Measurements from ENCODE around the gene RAD23A.

Gene RAD23A

DNA sequence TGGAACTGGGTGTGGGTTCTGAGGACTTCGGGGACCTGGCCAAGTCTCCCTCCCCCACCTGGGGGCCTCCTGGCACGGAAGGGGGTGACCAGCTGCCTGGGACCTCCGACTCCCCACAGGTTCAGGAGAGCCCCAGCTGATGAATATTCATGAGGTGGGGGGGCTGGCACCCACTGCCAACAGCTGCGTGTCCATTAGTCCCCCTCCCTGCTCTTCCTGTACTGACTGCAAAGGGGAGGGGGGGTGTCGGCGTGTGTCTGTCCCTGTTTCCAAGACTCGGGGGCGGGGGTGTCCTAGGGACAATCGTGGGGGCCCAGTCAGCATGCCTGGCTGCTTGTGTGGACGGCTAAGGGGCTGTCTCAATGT, 39.0 kb downstream of the RAD23A start:
- no peak for DNase-seq (ENCODE audit: low read depth)

DNA sequence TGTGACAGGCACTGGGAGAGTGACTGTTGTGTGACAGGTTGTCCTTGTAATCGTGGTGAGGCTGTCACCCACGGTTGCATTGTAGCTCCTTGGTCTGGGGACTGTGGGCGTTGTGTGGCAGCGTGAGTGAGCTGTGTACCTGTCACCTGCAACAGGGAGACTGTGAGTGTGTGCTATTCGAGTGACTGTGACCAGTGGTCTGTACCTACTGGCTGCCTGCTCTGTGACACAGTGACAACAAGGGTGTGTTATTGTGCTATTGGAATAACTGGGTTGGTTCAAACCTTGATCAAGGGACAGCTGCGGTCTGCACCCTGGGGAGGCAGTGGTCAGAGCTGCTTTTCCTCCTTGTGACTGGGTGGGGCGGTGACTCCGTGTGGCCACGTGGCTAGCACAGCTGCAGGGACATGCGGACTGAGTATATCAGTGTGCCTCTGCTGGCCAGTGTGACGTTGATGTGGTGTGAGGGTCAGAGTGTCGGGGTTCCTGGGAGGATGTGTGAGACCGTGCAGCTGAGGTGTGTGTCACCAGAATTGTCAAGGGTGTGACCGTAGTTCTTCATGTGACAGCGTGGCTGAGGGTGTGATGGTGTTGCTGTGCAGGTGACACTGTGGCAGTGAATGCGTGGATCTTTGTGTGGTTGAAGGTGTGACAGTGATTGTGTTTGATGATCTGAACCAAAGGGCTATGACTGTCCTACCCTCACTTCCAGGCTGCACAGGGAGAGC, 39.6 kb downstream of the RAD23A start:
- DNase-seq (ENCODE audit: low read depth) = peak; percentile 74

DNA sequence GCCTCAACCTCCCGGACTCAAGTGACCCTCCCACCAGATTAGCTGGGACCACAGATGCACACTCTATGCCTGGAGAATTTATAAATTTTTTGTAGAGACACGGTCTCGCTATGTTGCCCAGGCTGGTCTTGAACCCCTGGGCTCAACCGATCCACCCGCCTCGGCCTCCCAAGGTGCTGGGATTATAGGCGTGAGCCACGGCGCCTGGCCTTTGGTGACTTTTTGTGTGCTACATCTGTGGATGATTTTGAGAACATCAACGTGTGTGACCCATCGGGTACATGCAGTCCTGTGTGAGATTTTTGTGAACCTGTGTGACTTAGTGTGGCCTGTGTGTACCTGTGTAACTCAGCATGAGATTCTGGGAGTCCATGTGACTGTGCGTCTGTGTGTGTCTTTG, 41.1 kb downstream of the RAD23A start:
- DNase-seq (ENCODE audit: low read depth) = no peak

DNA sequence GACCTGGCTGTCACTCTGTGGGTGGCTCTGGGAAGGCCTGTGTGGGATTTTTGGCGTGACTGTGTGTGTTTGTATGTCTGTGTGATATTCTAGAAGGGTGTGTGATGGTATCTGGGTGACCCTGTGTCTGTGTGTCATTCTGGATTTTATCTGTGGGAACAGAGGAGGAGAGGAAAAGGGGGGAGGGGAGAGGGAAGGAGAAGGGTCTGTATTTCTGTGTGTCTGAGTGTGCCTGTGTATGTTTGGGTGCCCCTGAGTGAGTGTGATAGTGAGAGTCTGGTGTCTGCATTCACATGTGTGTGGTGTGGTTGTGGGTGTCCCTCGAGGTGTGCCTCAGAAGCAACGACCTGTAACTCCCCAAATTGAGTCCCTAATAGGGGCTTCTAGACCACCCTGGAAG, 41.5 kb downstream of the RAD23A start:
- DNase-seq (ENCODE audit: low read depth) = no peak

DNA sequence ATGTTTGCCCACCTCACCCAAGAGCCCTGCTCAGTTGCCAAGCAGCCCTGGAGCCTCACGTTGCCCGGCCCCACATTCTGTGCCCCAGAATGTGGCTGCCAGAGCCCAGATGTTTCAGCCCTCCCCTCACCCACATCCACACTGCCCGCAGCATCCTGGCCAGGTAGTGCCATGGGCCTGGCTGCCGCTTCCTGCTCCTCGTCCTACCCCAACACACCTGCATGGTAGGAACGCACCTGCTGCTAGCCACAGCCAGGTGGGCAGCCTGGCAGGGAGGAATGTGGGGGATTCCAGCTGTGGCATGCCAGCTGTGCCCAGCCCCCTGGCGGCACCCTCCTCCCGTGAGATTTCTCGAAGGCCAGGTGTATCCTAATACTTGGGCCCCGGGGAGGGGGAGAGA, 42.1 kb downstream of the RAD23A start:
- DNase-seq (ENCODE audit: low read depth) = no peak

DNA sequence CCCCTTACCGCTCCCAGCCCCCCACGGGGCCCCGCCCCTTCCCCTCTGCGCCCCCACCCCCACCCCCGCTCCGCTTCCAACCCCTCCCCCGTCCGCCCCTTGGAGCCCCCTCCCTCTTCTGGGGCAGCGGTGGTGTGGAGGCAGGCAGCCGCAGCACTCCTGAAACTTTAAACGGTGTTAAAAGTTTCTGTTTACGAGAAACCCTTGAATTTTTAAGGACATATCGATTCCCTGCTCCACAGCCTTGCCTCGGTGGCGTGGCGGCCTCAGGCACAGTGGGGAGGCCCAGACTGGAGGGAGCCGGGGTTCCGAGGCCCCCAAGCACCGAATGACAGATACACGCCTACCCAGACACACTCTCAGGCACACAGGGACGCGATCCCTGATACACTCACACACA, 44.8 kb downstream of the RAD23A start:
- DNase-seq (ENCODE audit: low read depth) = no peak

DNA sequence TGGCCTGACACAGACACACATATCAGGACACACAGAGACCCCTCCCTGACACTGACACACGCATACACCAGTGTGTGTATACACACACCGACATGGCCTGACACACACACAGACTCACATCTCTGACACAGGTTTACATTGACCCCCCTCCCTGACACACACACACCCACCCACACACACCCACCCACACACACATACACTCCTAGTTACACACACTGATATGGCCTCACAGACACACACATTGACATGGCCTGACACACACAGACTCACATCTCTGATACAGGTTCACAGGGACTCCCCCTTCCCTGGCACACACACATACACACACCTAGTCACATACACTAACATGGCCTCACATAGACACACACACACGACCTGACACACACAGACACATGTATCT, 45.2 kb downstream of the RAD23A start:
- no peak for DNase-seq (ENCODE audit: low read depth)

DNA sequence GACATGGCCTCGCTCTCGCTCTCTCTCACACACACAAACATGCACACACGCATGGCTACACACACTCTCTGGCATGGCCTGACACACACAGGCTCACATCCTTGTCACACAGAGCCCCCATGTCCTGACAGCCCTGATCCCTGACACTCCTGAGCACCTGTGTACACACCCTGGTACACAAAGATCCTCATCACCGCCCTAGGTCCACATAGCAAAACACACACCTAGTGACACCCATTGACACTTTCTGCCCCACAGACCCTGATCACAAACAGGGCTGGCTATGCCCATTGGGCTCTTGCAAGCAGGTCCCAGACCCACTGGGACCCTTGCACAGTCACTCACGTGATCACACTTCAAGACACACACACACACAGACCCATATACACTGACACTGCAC, 45.6 kb downstream of the RAD23A start:
- DNase-seq (ENCODE audit: low read depth) = no peak

DNA sequence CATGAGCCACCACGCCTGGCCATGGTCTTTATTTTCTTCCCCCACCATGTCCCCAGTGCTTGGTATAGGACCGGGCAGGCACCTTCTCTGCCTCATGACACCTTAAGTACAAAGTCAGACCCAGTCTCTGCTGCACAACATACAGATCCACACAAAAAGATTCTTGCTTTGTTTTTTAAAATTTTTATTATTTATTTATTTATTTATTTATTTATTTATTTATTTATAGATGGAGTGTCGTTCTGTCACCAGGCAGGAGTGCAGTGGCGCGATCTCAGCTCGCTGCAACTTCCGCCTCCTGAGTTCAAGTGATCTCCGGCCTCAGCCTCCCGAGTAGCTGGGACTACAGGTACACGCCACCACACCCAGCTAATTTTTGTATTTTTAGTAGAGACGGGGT, 47.1 kb downstream of the RAD23A start:
- no peak for DNase-seq (ENCODE audit: low read depth)

DNA sequence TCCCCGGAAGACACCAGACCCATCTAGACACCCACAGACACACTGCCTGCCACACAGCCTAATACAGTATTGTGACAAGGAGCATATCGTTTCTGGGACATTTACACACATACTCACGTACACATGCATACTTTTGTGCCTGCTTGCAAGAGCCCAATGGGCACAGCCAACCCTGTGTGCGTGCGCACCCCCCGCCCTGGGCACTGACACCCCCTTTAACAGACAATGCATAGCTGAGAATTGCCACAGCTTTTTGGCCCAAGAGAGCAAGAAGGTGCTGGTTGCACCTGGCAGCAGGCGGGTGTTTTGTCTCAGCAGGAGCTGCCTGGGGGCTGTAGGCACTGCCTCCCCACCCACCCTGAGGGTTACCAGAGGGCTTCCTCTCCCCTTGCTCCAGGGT, 47.9 kb downstream of the RAD23A start:
- no peak for DNase-seq (ENCODE audit: low read depth)

DNA sequence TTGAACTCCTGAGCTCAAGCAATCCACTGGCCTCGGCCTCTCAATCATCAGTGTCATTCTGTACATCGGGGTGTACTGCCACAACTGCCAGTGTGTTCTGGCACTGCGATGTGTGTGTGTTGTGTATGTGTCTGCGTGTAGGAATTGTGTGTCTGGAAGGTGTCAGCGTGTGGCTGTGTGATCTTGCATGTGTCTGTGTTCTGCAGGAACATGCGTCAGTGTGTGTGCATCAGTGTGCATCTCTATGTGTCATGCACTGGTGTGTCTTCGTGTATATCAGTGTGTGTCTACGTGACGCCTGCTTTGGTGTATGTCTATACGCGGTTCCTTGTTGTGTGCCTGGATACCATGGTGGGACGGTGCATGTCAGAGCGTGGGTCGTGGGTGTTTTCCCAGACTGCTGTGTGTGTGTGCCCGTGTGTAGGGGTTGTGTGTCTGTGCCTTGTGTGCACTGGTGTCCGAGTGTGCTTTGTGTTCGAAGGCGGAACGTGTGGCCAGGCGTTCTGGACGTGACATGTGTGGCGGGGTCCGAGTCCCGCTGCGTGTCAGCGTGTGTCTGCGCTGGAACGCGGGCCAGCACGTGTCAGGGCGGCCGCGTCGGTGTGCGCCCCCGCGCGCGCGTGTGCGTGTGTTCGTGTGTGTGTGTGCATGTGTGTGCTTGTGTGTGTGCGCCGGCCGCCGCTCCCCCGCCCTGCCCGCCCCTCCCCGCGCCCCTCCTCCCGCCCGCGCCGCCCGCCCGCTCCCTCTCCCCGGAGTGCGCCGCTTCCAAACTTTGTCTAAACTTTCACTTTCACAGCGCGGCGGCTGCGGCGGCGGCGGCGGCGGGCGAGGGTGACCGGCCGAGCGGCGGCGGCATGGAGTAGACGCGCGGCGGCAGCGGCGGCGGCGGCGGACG, 49.3 kb downstream of the RAD23A start, which contains the start of gene NFIX:
NFIX (plus strand) TSS at position 775 of the 895 bp plus-strand sequence. CDS start 363 bp downstream, outside the sequence.
- peak; percentile 72 for DNase-seq (ENCODE audit: low read depth)

DNA sequence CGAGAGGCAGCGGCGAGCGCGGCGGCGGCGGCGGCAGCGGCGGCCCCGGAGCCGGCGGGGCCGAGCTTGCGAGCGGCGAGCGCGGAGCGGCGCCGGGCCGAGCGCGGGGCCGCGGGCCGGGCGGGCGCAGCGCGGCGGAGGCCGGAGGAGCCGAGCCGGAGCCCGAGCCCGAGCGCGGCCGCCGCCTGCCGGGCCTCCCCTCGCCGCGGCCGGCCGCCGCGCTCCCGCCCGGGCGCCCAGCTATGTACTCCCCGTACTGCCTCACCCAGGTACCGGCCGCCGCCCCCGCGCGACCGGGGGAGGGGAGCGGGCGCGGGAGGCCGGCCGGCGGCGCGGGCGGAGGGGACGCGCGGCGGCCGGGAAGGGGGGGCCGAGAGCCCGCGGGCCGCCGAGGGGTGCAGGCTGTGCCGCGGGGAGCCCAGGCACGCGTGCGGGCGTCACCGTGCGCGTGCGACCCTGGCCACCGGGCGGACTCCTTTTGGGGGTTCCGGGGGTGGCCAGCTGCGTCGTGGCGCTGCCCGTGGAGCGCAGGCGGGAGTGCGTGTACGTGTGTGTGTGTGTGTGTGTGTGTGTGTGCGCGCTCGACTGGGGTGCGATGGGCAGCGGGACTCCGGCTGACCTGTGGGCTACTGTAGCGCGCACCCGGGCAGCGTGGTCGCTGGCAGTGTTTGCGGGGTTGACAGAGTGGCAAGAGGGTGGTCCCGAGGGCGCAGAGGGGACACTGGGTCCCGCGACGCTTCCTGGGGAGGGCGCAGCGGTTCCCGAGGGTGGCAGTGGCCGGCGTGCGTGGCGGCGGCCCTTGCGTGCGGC, 50.1 kb downstream of the RAD23A start:
- DNase-seq (ENCODE audit: low read depth) = peak; percentile 41

DNA sequence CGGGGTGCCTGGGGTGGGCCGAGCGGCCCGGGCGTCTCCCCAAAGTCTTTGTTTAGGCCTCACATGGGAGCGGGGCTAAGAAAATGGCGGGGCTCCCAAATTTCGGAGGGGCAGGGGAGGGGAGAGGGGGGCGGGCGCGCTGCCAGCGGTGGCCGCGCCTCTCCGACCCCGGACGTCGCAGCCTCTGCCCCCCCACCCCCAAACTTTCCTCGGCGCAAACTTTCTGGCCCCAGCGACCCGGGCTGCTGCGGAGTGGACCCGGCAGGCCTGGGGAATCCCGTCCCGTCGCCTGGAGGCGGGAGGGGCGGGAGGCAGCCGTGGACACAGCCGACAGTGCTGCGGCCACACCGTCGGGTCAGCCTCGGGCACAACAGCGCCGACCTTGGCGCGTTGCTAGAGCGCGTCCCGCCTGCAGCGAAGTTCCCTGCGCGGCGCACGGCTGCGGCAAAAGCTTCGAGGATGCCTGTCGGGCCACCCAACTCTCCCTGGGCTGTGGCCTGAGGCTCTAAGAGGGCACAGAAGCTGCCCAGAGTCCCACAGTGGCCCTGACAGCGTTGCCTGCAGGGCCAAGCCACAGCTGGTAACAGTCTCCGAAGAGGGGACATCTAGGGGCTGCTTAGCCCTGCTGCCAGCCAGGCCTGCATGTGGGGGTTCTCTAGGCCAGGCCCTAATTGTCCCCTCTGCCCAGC, 50.9 kb downstream of the RAD23A start:
- peak; percentile 58 for DNase-seq (ENCODE audit: low read depth)

DNA sequence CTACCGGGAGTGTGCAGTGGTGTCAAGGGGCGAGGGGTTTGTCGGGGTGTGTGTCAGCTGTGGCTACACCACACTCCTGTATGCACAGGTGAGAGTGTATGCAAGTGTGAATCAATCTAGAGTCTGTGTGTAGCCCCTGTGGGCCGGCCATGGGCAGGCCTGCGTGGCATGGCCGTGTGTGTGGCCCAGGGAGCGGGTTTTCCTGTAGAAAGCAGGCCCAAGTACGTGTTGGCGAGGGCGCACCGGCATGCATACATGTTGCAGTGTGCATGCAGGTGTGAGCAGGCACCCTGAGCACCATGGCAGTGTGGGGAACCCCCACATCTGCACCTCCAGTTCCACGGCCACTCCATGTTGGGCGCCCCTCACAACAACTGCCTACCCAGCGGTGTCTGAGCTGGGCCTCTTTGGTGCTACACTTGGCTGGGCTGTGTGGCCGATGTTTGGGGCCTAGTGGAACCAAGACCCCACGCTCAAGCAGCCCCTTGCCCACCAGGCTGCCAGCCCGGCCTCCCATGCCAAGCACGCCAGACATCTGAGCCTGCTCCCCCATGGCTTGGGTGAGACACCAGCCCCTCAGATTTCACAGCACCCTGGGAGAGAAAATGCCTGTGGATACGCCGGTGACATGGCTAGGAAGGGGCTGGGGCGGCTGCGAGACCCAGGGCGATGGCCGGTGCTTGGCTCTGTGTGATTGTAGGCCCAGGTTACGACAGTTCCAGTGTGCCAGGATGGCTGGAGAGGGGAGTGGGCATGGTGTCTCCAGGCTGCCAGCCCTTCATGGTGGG, 51.7 kb downstream of the RAD23A start:
- no peak for DNase-seq (ENCODE audit: low read depth)

DNA sequence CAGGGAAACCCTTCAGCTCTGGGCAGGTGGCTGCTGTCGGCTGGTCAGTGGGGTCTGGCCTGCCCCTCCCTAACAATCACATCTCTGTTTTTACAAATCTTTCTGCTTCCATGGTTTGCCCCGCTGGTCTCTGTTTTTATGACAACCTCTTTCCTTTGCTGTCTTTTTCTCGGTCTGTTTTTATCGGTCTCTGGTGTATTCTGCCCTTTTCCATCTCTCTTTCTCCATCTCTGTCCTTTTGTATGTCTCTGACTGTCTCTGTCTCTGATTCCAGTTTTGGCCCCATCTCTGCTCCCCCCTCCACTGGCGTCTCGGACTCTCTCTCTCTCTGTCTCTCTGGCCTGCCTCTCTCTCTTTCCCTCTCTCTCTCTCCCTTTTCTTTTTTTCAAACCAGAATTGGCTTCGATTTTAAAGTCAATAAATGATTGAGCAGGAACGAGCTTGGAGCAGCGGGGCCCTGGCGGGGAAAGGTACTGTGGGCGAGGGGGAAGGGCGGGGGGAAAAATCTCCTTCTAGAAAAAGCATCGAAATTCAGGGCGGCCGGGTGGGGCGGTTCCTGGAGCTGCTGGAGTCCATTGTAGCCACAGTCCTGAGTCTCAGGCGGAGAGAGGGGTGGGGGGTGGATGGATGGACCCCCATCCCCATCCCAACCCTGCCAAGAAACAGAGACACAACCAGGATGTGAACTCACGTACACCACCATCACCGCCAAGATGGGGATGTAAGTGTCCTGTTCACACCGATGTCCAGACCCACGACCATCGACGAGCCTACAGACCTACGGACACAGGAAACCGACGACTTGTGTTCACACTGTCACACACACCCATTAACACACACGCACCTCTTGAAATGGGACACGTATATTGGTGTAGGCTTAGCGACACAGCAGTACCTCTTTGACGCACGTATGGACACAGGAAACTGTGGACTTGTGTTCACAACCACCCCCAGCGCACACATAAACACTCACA, 52.6 kb downstream of the RAD23A start:
- no peak for DNase-seq (ENCODE audit: low read depth)

DNA sequence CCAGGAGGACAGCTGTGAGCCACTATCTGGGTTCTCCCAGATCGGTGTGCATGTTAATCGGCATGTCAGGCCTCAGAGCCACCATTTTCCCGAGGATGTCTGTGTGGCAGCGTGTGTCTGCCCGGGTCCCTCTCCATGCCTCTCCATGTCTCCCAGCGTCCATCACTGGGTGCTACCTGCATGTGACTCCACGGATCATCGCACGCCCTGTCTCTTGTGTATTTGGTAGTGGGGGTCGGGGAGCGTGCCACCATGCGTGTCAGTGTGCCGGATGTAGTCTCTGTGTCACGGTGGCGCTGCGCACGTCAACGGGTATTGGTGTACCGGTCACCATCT, 55.5 kb downstream of the RAD23A start:
- no peak for DNase-seq (ENCODE audit: low read depth)

DNA sequence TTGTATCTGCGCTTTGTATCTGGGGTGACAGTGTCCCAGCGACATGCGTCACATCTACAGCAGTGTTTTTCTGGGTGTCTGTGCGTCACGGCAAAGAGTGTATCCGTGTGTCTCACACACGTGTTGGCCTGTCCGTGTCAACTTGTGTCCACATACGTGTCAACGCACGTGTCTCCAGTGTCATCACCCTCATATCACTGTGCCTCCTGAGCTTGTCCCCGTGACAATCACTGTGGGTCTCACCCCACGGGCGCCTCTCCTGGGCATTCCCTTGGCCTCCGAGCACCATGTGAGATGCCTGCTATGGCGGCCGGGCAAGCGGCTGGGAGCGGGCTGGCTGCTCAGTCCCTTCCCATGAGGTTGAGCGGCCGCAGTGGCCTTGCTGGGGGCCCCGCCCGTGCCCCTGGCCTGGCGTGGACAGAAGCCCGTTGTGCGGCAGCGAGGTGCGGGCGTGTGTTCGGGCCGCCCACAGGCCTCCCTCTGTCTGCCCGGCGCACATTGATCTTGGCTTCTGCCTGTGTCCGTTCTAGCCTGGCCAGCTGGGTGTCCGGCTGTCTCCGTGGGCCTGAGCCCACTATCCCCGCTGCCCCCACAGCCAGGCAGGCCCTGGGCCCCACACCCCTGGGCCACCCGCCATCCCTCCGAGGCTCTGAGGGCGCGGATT, 56.0 kb downstream of the RAD23A start:
- DNase-seq (ENCODE audit: low read depth) = no peak

DNA sequence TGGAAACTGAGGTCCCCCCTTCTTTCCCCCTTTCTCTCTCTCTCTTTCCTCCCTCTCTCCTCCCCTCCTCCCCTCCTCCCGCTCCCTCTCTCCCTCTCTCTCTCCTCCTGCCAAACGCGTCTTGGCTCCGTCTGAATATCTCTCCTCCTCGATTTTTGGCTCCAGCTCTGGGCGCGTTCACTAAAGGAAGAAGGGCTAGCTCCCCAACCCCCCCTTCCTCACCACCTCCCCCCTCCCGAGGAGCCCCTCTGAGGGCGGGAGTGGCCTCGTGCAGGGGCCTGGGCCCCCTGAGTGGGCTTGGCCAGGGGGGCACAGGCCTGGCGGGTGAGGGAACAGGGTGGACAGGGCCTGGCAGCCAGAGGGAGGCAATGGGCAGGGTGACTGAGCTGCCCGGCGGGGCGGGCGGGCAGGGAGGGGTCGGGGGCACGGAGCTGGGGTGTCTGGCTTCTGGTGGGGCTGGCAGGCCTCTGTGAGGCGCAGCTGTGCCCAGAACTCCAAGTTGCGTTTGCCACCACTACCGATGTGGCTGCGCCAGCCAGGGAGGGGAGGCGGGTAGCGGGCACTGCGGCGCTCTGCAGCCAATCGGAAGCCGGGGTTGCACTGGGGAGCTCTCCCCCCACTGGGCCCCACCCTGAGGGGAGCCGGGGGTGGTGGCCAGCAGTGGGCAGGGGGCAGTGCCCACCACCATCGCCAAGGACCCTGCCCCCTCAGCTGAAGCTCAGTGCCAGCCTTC, 56.7 kb downstream of the RAD23A start:
- DNase-seq (ENCODE audit: low read depth) = no peak

DNA sequence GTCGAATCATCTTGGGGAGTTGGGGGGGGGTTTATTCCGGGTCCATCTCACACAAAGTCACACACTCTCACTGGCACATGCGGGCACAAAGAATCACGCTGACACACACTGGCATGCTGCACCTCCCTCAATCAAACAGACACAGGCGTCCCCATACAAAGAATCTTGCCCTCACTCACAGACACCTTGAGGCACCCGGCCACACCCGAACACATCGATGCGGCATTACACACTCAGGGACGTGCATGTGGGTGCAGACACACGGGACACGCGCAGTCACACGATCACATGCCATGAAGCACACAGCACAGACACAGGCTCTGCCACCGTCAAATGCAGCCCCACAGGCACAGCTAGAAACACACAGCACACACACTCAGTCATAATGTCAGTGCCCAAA, 57.4 kb downstream of the RAD23A start:
- DNase-seq (ENCODE audit: low read depth) = no peak
